NCI-H1092 treated with DMSO at 0.1 percent for 48 hours (cell line): ENCODE measurements around the gene MRPL23.

Experiments
- DNase-seq: peaks from one replicate; lab custom pipeline; 2025; lab: John Stamatoyannopoulos, UW

Gene MRPL23

DNA sequence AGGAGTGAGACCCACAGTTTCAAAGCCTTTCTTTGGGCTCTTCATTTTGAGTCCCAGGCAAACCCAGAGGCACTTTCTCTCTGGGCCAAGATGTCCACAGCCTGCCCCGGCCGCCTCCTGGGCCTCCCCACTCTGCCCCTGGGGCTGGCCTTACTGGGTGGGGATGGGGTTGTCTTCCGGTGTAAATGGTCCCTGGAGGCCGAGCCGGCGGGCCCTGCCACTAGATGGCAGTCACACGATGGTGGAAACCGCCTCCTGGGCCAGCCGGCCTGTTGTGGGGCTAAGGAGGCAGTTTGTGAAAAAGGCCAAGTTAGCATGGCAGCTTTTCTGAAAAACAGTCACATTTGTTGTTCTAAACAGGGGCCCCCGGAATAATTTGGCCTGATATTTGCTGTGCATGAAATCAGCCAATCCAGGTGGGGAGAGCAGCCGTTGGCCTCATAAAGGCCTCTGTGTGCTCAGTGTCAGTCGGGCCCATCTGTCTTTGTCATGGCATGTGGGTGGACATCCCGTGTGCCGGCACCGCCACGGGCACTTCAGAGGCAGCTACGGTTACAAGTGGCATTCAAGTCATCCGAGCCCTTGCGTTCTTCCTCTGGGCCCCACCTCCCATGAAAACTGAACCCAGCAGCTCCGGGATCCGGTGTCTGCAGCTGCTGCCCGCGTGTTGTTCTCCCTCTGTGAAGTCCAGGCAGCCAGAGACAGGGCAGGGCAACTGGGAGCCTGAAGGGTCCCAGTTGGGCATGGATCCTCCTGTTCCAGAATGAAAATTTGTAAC is 6.5 kb downstream of the MRPL23 start:
- no peak for DNase-seq

DNA sequence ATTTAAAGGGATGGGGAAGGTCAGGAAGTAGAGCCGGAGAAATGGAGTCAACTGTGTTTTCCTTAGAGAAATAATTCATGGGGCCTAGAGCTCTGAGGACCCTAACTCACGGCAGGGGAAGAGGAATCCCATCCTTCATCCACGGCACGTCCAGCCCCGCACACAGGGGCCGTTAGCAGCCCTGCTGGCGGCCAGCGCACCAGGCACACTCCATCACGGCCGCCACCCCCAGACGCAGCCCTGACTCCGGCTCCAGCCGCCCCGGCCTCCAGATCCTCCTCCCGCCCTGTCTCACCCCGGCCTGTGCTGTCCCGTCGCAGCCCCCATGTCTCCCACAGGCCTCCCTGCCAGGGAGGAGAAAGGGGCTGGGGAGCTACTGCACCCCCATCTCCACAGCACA is 11.2 kb downstream of the MRPL23 start:
- no peak for DNase-seq

DNA sequence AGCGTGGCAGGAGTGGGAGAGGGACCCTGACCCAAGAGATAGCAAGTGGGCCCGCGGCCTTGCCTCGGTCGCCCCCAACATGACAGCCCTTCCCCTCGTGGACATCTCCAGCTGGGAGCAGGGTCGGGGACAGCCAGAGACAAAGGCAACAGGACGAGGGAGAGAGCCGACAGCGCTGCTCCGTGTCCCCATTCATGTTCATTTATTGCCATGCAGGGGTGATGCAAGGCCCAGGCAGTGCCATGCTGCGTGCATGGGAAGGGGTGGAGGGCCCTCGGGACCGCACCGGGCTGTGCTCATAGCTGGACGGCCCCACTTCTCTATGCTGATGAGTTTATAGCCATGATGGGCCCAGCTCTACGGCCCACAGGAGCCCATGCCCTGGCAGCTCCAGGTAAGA is 12.7 kb downstream of the MRPL23 start:
- DNase-seq = no peak

DNA sequence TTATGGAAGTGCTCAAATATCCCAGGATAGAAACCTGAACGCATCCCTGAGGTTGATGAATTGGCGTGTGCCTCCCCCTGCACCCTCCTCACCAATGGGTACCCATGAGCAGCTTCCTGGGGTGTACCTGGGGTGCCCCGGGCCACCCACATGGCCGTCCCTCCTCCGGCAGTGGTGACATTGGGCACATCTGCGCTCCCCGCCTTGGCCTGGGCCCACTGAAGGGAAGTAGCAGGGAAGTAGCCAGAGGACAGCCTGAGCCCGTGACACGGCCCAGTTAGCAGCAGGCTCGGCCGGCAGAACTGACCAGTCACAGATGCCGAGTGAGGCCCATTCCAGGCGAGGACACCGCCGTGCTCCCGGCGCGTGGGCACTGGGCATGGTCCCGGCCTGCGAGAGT is 16.7 kb downstream of the MRPL23 start:
- no peak for DNase-seq

DNA sequence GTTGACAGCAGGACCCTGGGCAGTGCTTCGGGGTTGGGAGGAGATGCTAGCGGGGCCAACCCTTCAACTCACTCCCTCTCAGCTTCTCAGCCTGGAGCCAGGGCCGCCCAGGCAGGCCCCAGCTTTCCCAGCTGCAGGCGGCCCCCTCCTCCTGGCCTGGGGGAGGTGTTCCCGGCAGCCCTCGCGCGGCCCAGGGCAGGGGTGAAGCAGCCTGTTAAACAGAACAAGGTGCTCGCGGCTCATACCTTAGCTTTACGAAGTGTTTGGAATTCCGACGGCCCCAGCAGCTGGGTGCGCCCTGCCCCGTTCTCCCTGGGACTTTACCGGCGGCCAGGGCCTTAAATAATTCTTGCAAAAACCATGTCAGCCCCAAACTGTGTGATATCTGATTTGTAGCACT is 17.2 kb downstream of the MRPL23 start:
- no peak for DNase-seq

GRCh38 chr11:1964955-1965354 is 17.8 kb downstream of the MRPL23 start:
- no peak for DNase-seq

- DNase-seq = no peak
Measured at GRCh38 chr11:1966531-1966930, 19.4 kb downstream of the MRPL23 start.

GRCh38 chr11:1967641-1968225 is 20.6 kb downstream of the MRPL23 start:
- no peak for DNase-seq

DNA sequence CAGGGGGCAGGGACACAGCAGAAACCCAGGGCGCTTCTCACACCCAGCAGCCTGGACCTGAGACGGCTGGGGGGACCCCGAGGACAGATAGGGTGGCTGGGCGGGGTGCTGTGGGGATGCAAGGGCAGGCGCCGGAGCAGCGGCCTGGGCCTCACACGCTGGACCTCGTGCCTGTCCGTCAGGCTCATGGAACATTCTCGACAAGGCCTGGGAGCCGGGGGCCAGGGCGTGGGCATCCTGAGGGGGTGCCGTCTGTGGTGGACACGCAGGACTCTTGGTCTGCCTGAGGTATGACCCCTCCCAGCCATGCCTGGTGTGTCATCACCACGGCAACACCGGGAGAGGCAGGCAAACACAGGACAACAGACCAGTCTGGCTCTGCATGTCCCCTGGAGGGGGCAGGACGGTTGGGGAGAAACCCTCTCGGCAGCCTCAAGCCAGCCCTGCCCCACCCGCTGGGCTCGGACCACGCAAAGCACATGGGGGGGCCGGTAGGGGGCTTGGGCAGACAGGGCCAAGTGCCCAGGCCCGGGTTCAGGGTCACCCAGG is 21.4 kb downstream of the MRPL23 start:
- DNase-seq = no peak

- no peak for DNase-seq
Measured at GRCh38 chr11:1969035-1969434, 21.9 kb downstream of the MRPL23 start.

DNA sequence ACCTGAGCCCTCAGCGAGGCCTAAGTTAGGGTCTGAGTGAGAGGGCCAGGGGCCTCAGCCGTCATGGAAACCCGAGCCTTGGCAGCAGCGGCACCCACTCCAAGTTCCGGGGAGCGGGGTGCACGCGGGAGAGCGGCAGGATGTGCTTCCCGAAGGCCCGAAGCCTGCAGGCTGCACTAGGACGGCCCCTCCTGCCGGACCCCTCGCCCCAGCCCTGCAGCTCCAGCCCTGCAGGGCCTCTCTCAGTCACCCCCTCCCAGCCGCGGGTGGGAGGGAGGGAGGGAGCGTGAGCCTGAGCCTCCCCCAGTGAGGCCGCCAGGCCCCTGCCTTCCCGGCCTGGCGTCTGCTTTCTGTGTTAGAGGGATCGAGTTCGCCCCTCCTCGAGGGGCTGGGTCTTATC is 22.6 kb downstream of the MRPL23 start:
- DNase-seq = no peak

- no peak for DNase-seq
Measured at GRCh38 chr11:1970956-1971355, 23.8 kb downstream of the MRPL23 start.

DNA sequence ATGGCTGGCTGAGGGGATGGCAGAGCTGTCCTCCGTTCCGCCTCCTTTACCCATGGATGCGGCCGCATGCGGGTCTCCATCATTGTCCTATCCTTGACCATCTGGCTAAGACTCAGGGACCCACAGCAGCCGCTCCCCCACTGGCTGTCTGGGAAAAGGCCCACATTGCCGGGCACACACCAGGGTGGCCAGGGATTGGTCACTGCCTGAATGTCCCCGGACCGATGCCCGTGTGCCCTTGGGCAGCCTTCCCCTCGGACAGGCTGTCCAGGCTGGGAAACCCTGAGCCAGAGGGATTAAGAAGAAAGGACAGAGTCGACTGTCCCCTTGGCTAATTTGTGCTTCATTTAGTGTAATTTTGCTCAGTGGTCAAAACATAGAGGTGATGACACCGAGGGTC is 28.1 kb downstream of the MRPL23 start:
- no peak for DNase-seq

- no peak for DNase-seq
Measured at GRCh38 chr11:1978720-1979473, 31.8 kb downstream of the MRPL23 start.

- DNase-seq = no peak
Measured at GRCh38 chr11:1979607-1980006, 32.5 kb downstream of the MRPL23 start.

DNA sequence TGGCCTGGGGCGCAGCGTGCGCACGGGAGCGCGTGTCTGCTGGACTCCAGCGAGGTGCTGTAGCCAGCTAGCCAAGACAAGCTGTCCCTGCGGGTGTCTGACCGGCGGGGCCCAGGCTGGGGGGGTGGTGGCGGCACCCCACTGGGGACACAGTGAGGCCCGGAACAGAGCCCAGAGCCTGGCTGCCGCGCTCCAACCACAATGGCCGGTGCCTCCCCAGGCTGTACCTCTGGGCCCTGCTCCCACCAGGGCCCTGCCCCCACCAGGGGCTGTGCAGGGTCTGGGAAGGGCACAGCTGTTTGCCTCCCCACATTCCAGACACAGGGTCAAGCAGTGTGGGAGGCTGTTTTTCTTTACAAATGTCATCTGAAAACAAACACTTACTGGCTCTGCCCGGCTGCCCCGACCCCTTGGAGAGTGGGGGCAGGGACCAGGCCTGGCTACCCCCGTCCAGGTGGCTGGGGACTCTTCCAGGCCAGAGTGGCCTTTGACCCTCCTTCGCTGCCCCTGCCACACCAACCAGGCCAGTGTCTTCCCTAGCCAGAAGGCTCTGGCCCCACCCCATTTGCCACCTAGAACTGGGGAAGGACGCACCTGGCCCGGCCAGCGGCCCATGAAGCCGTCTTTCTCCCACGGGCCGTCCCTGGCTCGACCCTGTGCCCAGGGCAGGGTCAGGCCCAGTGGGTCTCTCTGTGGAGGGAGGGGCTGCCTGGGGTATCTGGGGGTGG is 35.9 kb downstream of the MRPL23 start:
- no peak for DNase-seq

GRCh38 chr11:1983601-1983961 is 36.4 kb downstream of the MRPL23 start:
- no peak for DNase-seq

GRCh38 chr11:1987024-1987423 is 39.9 kb downstream of the MRPL23 start:
- DNase-seq = no peak

- no peak for DNase-seq
Measured at GRCh38 chr11:1988174-1988573, 41.0 kb downstream of the MRPL23 start.

GRCh38 chr11:1988667-1989317 is 41.7 kb downstream of the MRPL23 start:
- no peak for DNase-seq

- no peak for DNase-seq
Measured at GRCh38 chr11:1989953-1990352, 42.8 kb downstream of the MRPL23 start.
